Measurements from ENCODE around the gene C19orf25. TPM values are rescaled to one million over a fixed set of nuclear protein-coding genes. Genes with fewer than 3 reads are reported as not detected.
"Not testable (repeated sequence)": the region's sequence is repeated elsewhere in the genome, so short reads cannot be mapped to it uniquely, and the experiment has no call there.

The C19orf25 gene
- total RNA-seq, 1 experiment from 2014 or later = 72.5 TPM

- DNase-seq (ENCODE audit: low read depth) = no peak
These were observed 2.9 kb upstream of the C19orf25 start for GRCh38 chr19:1481893-1482360.

- DNase-seq (ENCODE audit: low read depth) = no peak
These were observed 2.3 kb upstream of the C19orf25 start for GRCh38 chr19:1481224-1481892.

- DNase-seq (ENCODE audit: low read depth) = not testable (repeated sequence)
These were observed 2.0 kb downstream of the C19orf25 start for GRCh38 chr19:1477056-1477455.

GRCh38 chr19:1475751-1476437, 3.1 kb downstream of the C19orf25 start:
- DNase-seq (ENCODE audit: low read depth) = no peak

- no peak for DNase-seq (ENCODE audit: low read depth)
These were observed 4.2 kb downstream of the C19orf25 start for GRCh38 chr19:1474765-1475351.

GRCh38 chr19:1474011-1474764, 4.8 kb downstream of the C19orf25 start:
- DNase-seq (ENCODE audit: low read depth) = no peak

- DNase-seq (ENCODE audit: low read depth) = no peak
These were observed 5.7 kb downstream of the C19orf25 start for GRCh38 chr19:1473085-1473851.

GRCh38 chr19:1472231-1473084, 6.6 kb downstream of the C19orf25 start:
- DNase-seq (ENCODE audit: low read depth) = no peak

GRCh38 chr19:1471515-1472160, 7.4 kb downstream of the C19orf25 start:
- no peak for DNase-seq (ENCODE audit: low read depth)

- DNase-seq (ENCODE audit: low read depth) = no peak
These were observed 8.0 kb downstream of the C19orf25 start for GRCh38 chr19:1471010-1471514.

- no peak for DNase-seq (ENCODE audit: low read depth)
These were observed 8.6 kb downstream of the C19orf25 start for GRCh38 chr19:1470305-1471009.

- no peak for DNase-seq (ENCODE audit: low read depth)
These were observed 9.0 kb downstream of the C19orf25 start for GRCh38 chr19:1470055-1470304.

GRCh38 chr19:1469255-1470054, 9.6 kb downstream of the C19orf25 start:
- no peak for DNase-seq (ENCODE audit: low read depth)

- DNase-seq (ENCODE audit: low read depth) = no peak
These were observed 10.2 kb downstream of the C19orf25 start for GRCh38 chr19:1468821-1469254.

GRCh38 chr19:1468274-1468820, 10.7 kb downstream of the C19orf25 start:
- DNase-seq (ENCODE audit: low read depth) = no peak

GRCh38 chr19:1467490-1468273, 11.3 kb downstream of the C19orf25 start:
- DNase-seq (ENCODE audit: low read depth) = no peak

- DNase-seq (ENCODE audit: low read depth) = no peak
These were observed 11.9 kb downstream of the C19orf25 start for GRCh38 chr19:1467215-1467489.
